HG03521 (cell line): ENCODE data around the gene EDEM2.
A peak's percentile ranks its signal among the peaks of the same experiment; 100 is the strongest.
"Not testable (repeated sequence)": the region's sequence is repeated elsewhere in the genome, so short reads cannot be mapped to it uniquely, and the experiment has no call there.

Experiments
- ATAC-seq: cut with Tn5 transposase; IDR thresholded peaks from one replicate; pipeline ENCODE4 v1.9.1; 2021; ENCODE audit warnings: mild to moderate bottlenecking, moderate library complexity; ENCODE audit not compliant: unreplicated experiment

The EDEM2 gene

DNA sequence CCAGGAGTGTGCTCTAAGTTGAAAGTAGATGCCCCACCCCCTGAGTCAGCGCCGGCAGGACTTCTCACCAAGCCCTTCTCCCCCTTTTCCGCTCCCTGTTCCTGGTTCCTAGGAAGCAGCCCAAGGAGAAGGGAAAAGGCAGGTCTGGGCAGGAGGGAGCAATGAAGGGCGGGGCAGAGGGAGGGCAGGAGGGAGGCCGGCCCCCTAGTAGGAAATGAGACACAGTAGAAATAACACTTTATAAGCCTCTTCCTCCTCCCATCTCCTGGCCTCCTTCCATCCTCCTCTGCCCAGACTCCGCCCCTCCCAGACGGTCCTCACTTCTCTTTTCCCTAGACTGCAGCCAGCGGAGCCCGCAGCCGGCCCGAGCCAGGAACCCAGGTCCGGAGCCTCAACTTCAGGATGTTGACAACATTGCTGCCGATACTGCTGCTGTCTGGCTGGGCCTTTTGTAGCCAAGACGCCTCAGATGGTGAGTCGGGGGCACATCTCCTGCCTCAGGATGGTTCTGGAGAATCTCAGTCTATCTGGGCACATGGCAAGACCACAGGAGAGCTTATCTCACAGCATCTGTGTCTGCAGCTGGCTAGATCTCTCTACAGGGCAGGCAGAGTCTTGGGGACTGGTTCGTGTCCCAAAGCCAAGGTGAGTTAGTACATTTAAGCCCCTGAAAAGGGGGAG lies 24.8 kb upstream of the EDEM2 start, which contains the start of gene PROCR:
TSS of gene PROCR (plus strand) at position 320 of the 681 bp plus-strand sequence. CDS start at position 403, 83 bp downstream.
- no peak for ATAC-seq

GRCh38 chr20:35171438-35171752 lies 24.3 kb upstream of the EDEM2 start:
- ATAC-seq, result no peak

DNA sequence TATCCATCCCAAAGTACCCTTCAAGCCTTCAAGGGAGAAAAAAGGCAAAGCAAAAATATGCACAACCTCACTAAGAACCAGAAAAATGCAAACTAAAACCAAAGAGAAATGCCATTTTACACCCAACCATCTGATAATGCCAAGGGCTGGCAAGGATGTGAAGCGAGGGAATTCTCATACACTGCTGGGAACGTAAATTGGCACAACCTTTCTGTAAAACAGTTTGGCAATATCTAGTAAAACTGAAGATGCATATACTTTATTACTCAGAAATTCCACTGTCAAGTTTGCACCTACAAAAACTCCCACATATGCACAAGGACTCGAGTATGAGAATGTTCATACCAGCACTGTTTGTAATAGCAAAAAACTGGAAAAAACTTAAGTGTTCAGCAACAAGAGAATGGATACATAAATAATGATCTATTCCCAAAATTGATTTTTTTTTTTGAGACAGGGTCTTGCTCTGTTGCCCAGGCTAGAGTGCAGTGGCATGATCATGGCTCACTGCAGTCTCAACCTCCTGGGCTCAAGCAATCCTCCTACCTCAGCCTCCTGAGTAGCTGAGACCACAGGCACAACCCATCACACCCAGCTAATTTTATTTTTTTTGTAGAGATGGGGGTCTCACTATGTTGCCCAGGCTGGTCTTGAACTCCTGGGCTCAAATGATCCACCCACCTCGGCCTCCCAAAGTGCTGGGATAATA lies 21.7 kb upstream of the EDEM2 start:
- not testable (repeated sequence) for ATAC-seq

DNA sequence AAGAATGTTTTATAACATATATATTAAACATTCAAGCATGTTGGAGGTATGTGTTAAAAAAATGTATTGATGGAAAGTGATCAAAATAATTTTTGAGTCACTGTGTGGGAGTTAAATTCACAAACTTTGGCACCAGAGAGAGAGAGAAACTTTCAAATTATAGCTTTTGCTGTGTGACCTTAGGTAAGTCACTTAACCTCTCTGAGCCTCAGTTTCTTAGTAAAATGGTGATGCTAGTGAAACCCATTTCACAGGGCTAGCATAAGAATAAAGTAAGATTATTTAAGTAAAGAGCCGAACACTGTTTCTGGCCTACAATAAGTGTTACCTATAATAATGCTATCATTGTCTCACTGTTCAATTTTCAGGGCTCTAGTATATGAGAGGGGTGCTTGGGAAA lies 20.7 kb upstream of the EDEM2 start:
- no peak for ATAC-seq

- no peak for ATAC-seq
Observed at GRCh38 chr20:35166242-35166830, 19.2 kb upstream of the EDEM2 start.

- ATAC-seq, result no peak
Observed at GRCh38 chr20:35165221-35166185, 18.4 kb upstream of the EDEM2 start.

- not testable (repeated sequence) for ATAC-seq
Observed at GRCh38 chr20:35164531-35164930, 17.4 kb upstream of the EDEM2 start.

GRCh38 chr20:35160341-35160740 lies 13.2 kb upstream of the EDEM2 start:
- not testable (repeated sequence) for ATAC-seq

DNA sequence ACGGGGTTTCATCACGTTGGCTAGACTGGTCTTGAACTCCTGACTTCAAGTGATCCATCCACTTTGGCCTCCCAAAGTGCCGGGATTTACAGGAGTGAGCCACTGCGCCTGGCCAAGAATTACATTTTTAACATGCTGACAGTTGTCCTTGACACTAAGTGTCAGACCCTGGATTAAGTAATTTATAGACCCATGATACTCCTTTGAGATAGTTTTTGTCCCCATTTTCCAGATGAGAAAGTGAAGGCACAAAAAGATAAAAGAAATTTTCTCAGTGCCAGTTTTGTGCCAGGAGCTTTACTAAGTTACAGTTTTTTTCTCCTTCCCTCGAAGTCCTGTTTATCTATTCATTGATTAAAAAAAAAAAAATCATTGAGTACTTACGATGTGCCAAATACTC lies 9.8 kb upstream of the EDEM2 start:
- ATAC-seq, result no peak

DNA sequence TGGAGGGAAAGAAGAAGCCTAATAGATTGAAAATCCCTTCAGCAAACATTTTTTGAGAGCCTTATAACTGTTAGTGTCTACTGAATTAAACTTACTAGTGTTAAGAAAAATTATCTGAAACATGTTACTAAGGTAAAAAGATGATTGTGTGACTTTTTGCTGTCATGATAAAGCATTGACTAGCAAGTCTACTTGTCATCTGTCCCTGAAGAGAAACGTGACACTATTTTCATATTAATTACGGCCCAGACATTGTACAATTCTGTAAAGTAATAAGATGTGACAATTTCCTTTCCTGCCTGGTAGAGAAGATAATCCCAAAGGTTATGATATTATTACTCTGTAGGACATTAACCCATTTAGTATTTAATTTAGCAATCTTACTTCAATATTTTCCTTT lies 8.8 kb upstream of the EDEM2 start:
- no peak for ATAC-seq

DNA sequence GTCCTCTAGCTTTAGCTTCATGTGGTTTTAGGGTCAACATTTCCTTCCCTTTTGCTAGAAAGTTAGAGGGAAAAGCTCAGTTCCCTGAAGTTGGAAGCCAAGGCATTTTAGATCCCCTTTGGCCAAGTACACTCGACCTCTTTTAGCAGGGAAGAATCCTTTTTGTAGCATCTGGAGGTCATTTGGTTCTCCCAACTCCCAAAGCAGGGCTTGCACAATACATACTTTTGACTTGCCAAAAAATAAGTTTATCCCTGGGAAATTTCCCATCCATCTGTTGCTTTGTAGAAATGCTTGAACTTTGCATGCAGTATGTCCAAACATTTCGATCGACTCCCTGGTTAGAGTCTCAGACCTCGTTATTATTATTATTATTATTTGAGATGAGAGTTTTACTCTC lies 4.6 kb upstream of the EDEM2 start:
- no peak for ATAC-seq

DNA sequence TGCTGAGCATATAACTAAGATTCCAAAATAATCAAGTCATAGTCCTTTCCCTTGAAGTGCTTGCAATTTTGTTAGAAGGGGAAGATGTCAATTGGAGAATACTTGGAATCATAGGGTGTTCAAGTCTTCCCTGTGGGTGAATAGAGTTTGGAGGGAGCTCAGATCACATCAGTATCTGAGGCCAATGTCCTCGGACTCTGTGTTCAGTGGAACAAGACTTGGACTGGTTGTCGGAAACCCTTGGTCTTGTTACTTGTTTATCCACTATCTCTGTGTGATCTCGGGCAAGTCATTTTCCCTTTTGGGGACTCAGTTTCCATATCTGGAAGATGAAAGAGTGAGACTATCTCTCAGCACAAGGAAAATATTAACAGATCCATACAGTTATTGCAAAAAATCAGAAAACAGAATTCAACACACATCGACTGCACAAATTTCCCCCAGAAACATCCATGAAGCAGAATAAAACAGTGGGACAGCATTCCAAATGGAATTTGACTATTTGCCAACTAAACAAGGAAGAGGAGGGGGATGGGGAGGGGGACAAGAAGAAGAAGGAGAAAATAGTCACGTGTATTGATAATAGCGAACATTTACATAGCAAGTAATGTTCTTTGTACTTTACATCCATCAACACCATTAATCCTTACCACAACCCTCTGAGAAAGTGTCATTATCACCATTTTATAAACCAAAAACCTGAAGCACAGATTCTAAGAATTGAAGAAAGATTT lies 3.9 kb upstream of the EDEM2 start:
- ATAC-seq, result no peak

DNA sequence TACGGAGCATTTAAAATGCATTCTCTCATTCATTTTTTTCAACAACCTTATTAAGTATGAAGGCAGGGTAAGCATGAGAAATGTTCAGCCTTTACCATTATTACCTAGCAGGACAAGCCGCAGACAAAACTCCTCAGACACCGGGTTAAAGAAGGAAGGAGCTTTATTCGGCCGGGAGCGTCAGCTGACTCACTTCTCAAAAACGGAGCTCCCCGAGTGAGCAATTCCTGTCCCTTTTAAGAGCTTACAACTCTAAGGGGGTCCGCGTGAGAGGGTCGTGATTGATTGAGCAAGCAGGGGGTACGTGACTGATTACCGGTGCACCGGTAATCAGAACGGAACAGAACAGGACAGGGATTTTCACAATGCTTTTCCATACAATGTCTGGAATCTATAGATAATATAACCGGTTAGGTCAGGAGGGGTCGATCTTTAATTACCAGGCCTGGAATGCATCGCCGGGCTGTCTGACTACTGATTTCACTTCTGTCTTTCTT lies 487 bp upstream of the EDEM2 start:
- ATAC-seq, result not testable (repeated sequence)

GRCh38 chr20:35146299-35146919 lies 727 bp downstream of the EDEM2 start:
- peak; percentile 11 for ATAC-seq

DNA sequence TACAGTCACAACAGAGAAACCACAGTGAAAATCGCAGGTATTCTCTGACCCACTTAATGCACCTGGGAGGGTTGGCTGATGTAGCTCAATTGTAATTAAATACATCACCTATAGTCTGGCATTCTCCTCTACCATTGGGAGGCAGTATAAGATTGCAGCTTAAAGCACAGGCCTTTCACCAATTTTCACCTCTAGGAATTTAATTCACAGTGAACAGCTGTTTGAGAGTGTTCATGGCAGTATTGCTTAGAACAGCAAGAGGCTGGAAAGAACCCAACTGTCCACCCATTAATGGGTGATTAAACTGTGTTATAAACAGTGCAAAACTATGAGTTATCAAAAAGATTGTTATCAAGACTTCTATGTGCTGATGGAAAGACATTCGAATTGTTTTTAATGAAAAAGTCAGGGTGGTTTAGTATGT lies 2.0 kb downstream of the EDEM2 start:
- ATAC-seq, result no peak

GRCh38 chr20:35144694-35145093 lies 2.4 kb downstream of the EDEM2 start:
- no peak for ATAC-seq

GRCh38 chr20:35135867-35136586 lies 11.1 kb downstream of the EDEM2 start:
- ATAC-seq, result no peak

- no peak for ATAC-seq
Observed at GRCh38 chr20:35134880-35135279, 12.3 kb downstream of the EDEM2 start.

DNA sequence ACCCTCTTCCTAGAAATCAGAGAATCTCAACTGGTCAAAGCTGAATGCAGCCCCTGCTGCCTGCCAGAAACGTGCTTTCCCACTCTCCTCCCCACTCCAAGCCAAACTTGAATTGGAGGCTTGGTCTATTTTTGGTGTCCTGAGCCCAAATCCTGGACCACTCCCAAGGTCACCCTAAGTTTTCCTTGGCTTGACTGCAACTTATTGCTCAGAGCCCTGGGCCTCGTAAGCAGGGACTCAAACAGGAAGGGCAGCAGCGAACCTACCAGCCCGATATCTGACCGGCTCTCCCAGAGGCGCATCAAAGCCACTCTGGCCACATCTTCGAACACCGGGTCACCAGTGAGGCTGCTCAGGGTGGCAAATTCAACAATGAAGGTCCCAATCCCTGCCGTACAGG lies 12.7 kb downstream of the EDEM2 start:
- no peak for ATAC-seq
